HUDEP-2 (cell line): ENCODE data around the gene ANKRD40.

ENCODE experiments used
- DNase-seq, 76 experiments: peaks; one replicate each; lab custom pipeline; 2025; ENCODE audit not compliant: unreplicated experiment in 76 of 76; lab: John Stamatoyannopoulos, UW

Gene ANKRD40

GRCh38 chr17:50672831-50673551 lies 34.7 kb downstream of the ANKRD40 start:
- DNase-seq: no peak

GRCh38 chr17:50672071-50672470 lies 35.6 kb downstream of the ANKRD40 start:
- DNase-seq: no peak

GRCh38 chr17:50668838-50669581 lies 38.7 kb downstream of the ANKRD40 start:
- DNase-seq: no peak

- no peak for DNase-seq
Measured at GRCh38 chr17:50668025-50668837, 39.5 kb downstream of the ANKRD40 start.

DNA sequence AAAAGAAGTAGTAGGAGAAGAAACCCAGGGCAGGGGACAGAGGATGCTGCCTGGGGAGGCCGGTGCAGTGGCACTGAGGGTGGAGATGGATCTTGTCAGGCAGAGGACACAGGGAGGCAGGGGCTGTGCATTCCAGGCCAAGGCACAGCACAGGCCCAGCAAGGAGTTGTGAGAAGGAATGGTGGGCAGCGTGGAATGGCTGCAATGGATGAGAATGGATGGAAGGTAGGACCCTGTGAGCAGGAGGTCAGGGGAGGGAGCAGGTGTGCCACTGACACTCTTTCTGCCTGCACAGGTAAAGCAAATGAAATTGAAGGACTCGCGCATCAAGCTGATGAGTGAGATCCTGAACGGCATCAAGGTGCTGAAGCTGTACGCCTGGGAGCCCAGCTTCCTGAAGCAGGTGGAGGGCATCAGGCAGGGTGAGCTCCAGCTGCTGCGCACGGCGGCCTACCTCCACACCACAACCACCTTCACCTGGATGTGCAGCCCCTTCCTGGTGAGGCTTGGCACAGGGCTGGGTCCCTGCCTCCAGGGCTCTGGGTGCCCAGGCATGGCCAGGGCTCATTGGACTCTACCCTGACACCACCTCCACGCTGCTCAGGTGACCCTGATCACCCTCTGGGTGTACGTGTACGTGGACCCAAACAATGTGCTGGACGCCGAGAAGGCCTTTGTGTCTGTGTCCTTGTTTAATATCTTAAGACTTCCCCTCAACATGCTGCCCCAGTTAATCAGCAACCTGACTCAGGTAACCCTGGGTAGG lies 40.3 kb downstream of the ANKRD40 start:
- DNase-seq: no peak

DNA sequence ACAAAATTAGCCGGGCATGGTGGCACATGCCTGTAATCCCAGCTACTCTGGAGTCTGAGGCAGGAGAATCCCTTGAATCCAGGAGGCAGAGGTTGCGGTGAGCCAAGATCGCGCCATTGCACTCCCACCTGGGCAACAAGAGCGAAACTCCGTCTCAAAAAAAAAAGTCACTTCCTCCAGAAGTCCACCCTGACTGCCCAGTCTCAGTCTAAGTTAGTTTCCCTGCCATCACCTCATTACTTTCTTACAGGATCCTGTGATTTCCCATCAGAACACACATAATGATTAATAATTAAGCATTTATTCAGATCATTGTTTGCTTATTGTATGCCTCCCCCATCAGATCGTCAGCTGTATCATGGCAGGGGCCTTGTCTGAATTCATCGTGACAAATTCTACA lies 41.4 kb downstream of the ANKRD40 start:
- DNase-seq: no peak

DNA sequence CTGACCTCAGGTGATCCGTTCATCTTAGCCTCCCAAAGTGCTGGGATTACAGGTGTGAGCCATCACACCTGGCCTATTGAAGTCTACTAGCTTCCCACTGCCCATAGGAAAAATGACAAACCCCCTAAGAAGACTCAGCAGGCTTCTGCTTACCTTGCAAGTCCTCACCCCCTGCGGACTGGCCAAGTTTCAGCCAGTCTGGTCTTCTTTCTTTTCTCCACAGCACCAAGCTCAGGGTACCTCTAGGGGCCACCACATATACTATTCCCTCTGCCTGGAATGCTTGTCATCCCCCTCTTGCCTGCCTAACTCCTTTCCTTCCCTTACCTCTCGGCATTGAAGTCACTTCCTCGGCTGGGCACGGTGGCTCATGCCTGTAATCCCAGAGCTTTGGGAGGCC lies 41.9 kb downstream of the ANKRD40 start:
- DNase-seq: no peak

GRCh38 chr17:50664788-50665458 lies 42.8 kb downstream of the ANKRD40 start:
- DNase-seq: no peak

- no peak for DNase-seq
Measured at GRCh38 chr17:50663812-50664374, 43.8 kb downstream of the ANKRD40 start.

GRCh38 chr17:50662632-50663225 lies 45.0 kb downstream of the ANKRD40 start:
- DNase-seq: no peak

DNA sequence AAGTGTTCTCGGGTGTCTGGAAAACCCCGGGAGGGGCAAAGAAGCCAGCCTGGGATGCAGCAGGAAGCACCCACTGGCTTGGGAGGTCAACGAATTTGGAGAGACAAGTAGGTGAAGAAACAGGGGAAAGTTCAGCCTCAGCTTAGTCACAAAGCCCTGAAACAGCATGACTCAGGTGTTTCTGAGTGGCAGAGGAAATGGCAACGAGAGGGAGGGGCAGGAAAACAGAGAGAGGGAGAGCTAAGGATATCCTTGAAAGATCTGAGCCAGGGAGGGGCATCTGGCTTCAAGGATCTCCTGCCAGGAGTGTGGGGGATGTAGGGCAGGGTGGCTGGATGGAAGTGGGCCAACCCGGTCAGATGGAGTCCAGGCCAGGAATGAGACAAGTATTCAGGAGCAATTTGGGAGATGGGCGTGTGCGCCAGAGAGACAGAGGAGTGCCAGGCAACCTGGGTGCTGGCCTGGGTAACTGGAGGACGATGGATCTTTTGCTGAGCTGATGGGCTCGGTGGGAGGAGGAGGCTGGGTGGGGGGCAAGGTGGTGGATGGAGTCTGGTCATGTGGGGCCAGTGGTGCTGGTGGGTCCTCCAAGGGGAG lies 45.8 kb downstream of the ANKRD40 start:
- DNase-seq: peak in 16 of 76 experiments; percentile 3 to 46 (median 19)

- no peak for DNase-seq
Measured at GRCh38 chr17:50661348-50661747, 46.4 kb downstream of the ANKRD40 start.

- no peak for DNase-seq
Measured at GRCh38 chr17:50660887-50661345, 46.8 kb downstream of the ANKRD40 start.

GRCh38 chr17:50660042-50660886 lies 47.5 kb downstream of the ANKRD40 start:
- peak in 2 of 76 experiments; percentile 3 to 8 for DNase-seq

GRCh38 chr17:50659179-50659578 lies 48.5 kb downstream of the ANKRD40 start:
- DNase-seq: no peak

GRCh38 chr17:50658616-50659015 lies 49.1 kb downstream of the ANKRD40 start:
- DNase-seq: peak in 1 of 76 experiments; percentile 3

DNA sequence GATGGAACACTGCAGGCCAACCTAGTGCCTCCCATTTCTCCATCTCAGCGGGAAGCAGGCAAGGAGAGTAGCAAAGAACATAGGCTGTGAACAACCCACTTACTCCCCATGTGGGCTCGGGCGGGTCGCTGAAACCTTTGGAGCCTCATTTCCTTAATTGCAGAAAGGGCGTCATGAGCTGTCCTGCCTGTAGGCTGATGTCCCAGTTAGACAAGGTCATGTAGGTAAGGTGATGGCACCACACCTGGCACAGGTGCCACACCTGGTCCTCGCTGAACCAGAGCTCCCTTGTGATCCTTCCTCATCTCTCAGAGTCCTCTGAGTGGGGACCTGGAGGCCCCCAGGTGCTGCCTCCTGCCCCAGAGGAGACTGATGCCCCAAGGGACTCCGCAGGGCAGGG lies 50.1 kb downstream of the ANKRD40 start:
- DNase-seq: no peak

DNA sequence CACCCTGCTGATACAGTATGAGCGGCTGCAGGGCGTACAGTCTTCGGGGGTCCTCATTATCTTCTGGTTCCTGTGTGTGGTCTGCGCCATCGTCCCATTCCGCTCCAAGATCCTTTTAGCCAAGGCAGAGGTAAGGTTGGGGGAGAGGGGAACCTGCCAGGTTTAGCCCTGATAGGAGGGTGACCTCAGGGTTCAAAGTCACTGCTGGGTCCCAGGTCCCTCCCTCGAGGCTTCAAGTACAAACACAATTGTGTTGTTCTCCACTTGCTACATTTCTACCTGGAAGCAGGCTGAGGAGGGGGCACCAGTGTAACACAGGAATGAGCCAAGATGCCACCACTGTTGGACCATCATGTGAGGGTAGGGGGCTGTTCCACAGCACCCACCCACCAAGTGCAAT lies 50.7 kb downstream of the ANKRD40 start:
- DNase-seq: no peak
